ENCODE measurements around the gene MED27. TPM values are rescaled to one million over a fixed set of nuclear protein-coding genes. Genes with fewer than 3 reads are reported as not detected.

The MED27 gene
- total RNA-seq, 2 donors from 2014 or later: 35.4 to 41.9 TPM

DNA sequence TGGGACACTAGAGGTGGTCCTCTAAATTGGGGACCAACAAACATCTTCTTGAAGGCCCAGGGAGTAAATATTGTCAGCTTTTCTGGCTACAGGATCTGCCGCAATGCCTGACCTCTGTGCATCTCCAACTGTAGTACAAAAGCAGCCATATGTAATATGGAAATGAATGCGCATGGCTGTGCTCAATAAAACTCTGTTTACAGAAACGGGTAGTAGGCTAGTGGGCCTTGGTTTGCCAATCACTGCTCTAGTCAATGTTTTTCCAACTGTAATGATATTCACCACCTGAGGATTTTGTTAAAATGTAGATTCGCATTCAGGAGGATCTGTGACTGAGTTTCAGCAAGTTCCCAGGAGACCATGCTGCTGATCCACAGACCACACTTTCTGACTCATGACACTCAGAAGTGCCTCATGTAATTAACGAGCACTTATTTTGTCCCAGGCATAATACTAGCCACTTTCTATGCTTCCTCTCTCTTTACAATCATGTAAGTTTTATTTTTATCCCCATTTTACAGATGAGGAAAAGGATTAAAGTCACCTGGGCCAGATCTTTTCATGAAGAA, 96.9 kb downstream of the MED27 start:
- ATAC-seq: no peak
- H3K36me3 Mint-ChIP-seq: no peaks in the 10 kb centered on the region
- H3K4me3 Mint-ChIP-seq: no peak overlapping the region

DNA sequence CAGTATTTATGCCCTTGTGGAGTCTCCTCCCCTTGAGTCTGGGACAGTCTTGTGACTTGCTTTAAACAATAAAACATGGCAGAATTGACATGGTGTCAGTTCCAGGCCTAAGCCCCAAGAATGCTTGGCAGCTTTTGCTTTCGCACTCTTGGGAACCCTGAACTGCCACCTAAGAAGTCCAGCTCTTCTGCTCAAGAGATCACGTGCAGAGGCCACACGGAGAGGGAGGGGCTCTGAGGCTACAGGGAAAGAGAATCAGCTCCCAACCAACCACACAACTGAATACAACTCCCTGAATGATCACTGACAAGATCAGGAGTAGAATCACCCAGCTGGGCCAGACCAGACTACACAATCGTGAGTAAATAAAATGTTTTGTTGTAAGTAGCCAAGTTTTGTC, 97.6 kb downstream of the MED27 start:
- no peak overlapping the region for H3K4me3 Mint-ChIP-seq

More for the DNA sequence above, 96.9 kb downstream of the MED27 start:
- Mint-ChIP-seq H3K27me3 (no peaks in the 10 kb centered on the region), H3K27ac (no peak overlapping the region), H3K4me1 (ENCODE audit: low read depth in 2 of 2) (peaks cover 14 to 16% of the 10 kb centered on the region in 2 donors), H3K9me3 (no peaks in the 10 kb centered on the region)
- no peak for DNase-seq (ENCODE audit: low spot score)

DNA sequence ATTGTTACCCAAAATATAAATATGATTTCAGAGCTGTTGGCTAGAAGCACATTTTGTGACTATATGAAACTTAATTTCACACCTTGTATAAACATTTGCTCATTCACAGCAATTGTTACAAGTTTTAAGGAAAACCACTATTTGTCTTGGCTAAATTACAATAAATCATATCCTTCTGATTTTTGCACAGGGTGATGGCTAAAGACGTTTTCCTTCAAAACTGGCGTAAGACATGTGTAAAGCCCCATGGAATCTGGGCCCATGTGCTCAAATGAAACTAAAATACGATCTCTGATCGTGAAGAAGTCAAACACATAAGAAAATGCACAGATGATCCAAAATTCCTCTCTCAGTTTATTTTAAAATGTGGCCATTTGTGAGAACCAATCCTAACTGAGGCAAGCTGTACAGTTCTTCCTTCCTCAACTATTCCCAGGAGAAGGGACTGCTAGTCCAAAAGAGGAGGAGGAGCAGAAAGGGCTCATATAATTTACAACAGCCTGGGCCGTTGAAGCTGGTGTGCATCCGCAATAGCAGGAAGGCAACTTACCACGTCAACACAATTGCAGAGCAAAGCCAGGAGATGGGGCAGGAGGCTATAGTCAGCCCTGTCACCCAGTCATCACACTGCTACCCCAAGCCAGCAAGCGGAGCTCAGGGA, 98.4 kb downstream of the MED27 start:
- H3K4me3 Mint-ChIP-seq: no peak overlapping the region
- H3K9me3 Mint-ChIP-seq: no peaks in the 10 kb centered on the region
- H3K27ac Mint-ChIP-seq: no peak overlapping the region
- no peaks in the 10 kb centered on the region for H3K27me3 Mint-ChIP-seq
- no peak for ATAC-seq
- no peak for DNase-seq (ENCODE audit: low spot score)
- peaks cover 14 to 16% of the 10 kb centered on the region in 2 donors for H3K4me1 Mint-ChIP-seq (ENCODE audit: low read depth in 2 of 2)
- H3K36me3 Mint-ChIP-seq: no peaks in the 10 kb centered on the region

More for the DNA sequence above, 97.6 kb downstream of the MED27 start:
- Mint-ChIP-seq H3K27me3 (no peaks in the 10 kb centered on the region), H3K36me3 (no peaks in the 10 kb centered on the region), H3K4me1 (ENCODE audit: low read depth in 2 of 2) (peaks cover 14 to 16% of the 10 kb centered on the region in 2 donors), H3K27ac (no peak overlapping the region), H3K9me3 (no peaks in the 10 kb centered on the region)
- DNase-seq (ENCODE audit: low spot score) (no peak), ATAC-seq (no peak)

DNA sequence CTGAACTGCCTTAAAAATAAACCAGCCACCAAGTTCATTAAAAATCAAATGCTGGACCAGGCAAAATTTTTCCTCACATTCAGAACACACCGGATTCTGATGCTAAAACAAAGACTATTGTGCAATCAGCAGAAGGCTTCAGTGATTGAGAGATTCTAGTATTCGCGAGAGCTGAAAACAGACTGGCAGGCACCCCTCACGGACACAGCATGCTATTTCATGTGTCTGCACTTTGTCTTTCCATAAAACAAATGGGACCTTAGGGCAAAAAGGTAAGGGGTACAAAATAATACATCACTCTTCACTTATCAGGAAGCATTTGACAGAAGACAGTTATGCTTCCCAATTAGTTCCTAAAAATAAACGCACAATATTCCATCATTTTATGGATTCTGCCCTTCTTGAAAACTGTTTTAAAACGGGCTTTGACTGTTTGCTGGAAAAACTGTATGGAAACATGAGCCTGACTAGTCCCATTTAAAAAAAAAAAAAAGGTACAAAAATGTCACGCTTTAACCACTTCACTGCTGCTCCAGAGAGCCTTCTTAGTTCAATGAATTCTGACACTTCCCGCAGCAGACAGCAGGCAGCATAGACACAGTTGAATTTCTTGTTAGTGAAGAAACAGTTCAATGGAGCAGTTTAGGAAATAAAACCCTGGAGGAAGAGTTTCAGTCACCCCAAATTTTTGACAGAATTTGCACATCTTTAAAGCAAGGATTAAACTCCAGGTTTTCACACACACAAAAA, 99.2 kb downstream of the MED27 start:
- no peak overlapping the region for H3K27ac Mint-ChIP-seq
- no peak for ATAC-seq
- H3K27me3 Mint-ChIP-seq: no peaks in the 10 kb centered on the region

DNA sequence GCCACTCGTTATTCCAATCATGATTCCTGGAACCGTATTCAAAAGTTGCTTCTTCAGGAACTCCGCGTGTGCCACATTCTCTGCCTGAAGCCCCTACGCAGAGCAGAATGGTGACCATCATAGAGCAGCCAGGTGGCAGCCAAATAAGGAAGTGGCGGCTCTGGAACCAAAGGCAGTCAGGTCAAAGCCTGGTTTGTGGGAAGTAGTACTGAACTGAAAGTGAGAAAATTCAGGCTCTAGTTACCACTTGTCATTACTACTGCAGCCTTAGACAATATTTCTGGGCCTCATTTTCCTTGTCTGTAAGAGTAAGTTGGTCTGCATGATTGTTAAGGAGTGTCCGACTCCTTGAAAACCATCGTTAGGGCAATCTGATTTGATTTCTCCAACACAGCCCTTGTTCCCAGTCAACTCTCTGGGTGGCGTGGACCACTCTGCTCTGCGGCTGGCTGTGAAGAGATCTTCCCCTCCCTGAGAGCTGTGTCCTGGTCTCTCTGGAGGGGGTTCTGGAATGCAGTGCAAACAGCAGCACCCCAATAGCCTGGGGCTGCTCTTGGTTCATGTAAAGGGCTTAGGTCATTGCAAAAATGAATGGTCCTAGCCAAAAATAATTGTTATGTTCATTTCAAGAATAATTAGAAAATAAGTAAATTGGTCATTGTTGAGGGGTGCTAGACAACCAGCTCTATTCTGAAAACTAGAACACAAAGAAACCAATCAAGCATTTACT, 102.4 kb downstream of the MED27 start:
- no peak overlapping the region for H3K4me3 Mint-ChIP-seq
- H3K9me3 Mint-ChIP-seq: no peaks in the 10 kb centered on the region
- H3K27me3 Mint-ChIP-seq: no peaks in the 10 kb centered on the region
- H3K27ac Mint-ChIP-seq: no peak overlapping the region
- H3K36me3 Mint-ChIP-seq: no peaks in the 10 kb centered on the region
- no peak for DNase-seq (ENCODE audit: low spot score)
- H3K4me1 Mint-ChIP-seq (ENCODE audit: low read depth in 2 of 2): peaks cover 5 to 8% of the 10 kb centered on the region in 2 donors
- ATAC-seq: no peak

More for the DNA sequence above, 99.2 kb downstream of the MED27 start:
- DNase-seq (ENCODE audit: low spot score): no peak
- peaks cover 15 to 16% of the 10 kb centered on the region in 2 donors for H3K4me1 Mint-ChIP-seq (ENCODE audit: low read depth in 2 of 2)
- no peaks in the 10 kb centered on the region for H3K36me3 Mint-ChIP-seq
- H3K9me3 Mint-ChIP-seq: no peaks in the 10 kb centered on the region
- no peak overlapping the region for H3K4me3 Mint-ChIP-seq

DNA sequence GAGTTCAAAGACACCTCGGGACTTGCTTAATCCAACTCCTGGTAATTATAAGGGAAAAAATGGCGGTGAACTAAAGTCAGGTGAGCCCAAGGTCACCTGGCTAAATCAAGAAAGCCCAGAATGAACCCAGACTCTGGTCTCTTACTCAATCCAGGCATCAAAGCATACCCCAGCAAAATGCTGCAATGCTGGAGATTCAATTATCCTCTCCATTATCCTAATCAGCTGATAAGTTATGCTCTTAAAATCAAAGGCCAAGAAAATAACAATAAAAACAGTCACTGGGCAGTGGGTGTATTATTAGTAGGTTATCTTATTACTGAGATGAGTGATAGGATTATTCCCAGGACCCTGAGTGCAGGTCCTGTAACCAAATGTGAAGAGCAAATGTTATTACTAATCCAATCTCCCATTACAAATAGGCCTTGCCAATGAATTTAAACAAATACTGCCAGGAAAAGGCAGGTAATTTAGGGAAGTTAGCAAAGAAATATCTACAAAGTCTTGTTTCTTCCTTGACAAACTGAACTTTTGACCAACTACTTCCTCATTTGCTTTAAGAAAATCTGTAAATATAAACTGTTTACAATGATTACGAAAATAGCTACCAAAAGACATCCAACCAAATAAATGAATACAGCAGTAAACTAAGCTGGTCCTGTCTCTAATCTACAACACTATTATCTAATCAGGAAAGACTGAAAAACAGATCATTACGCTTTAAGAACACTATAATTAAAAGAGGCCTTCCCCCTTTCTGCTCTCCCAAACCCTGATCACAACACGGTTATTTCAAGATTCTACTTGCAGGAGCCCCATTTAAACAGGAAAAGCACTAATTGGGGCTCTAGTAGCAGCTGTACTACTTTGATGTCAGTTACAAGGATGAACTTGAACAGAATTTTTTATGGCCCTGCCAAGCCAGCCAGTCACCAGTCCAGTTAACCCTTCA, 103.2 kb downstream of the MED27 start:
- DNase-seq (ENCODE audit: low spot score) (no peak), ATAC-seq (no peak)
- H3K4me1 Mint-ChIP-seq (ENCODE audit: low read depth in 2 of 2): peaks cover 5 to 8% of the 10 kb centered on the region in 2 donors
- no peak overlapping the region for H3K27ac Mint-ChIP-seq
- H3K4me3 Mint-ChIP-seq: no peak overlapping the region
- H3K9me3 Mint-ChIP-seq: no peaks in the 10 kb centered on the region
- H3K36me3 Mint-ChIP-seq: no peaks in the 10 kb centered on the region
- H3K27me3 Mint-ChIP-seq: no peaks in the 10 kb centered on the region

DNA sequence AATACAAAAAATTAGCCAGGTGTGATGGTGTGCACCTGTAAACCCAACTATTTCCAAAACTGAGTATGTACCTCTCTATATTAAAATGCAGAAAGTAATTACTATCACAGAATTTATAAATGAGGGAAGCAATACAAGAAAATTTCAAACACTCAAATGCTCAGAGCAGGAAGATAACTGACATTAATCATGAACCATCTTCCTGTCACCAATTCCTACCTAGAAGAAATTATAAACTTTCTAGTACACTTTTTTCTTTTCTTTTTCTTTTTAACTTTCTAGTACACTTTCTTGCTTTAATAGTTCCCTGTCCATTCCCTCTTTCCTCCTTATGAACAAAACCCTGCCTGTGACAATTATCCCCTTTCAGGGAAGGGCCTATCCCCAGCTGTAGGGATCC, 106.8 kb downstream of the MED27 start:
- ATAC-seq (no peak), DNase-seq (ENCODE audit: low spot score) (no peak)
- peaks cover 0 to 3% of the 10 kb centered on the region in 2 donors for H3K4me1 Mint-ChIP-seq (ENCODE audit: low read depth in 2 of 2)
- H3K27me3 Mint-ChIP-seq: no peaks in the 10 kb centered on the region
- H3K36me3 Mint-ChIP-seq: no peaks in the 10 kb centered on the region
- H3K4me3 Mint-ChIP-seq: no peak overlapping the region
- no peak overlapping the region for H3K27ac Mint-ChIP-seq
- H3K9me3 Mint-ChIP-seq: no peaks in the 10 kb centered on the region

DNA sequence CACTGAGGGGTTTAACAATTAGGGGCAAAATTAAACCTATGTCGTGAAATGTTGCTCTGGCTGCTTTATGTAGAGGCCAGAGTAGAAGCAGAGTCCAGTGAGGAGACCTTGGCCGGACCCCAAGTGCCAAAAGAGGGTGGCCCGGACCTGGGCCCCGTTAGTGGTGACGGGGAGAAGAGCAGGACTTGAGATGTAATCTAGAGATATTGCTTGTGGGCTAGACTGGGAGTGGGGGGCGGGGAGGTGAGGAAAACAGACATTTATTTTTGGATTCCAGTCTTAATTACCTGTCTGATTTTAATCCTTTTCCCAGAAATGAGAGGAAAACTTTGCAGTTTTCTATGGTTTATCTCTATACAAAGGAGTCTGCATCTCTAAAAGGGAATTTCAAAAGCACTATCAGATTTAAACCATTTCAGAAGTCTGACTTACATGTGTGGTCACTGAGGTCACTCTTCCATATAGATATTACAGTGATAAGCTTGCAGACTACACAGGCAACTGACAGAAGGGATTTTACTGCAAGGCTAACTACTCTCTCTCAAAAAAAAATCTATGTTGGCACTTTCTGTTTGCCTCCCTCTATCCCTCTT, 108.1 kb downstream of the MED27 start:
- no peak for ATAC-seq
- no peak overlapping the region for H3K27ac Mint-ChIP-seq
- H3K4me1 Mint-ChIP-seq (ENCODE audit: low read depth in 2 of 2): peaks cover 0 to 3% of the 10 kb centered on the region in 2 donors
- H3K36me3 Mint-ChIP-seq: no peaks in the 10 kb centered on the region
- H3K27me3 Mint-ChIP-seq: no peaks in the 10 kb centered on the region
- H3K4me3 Mint-ChIP-seq: no peak overlapping the region
- H3K9me3 Mint-ChIP-seq: no peaks in the 10 kb centered on the region
- DNase-seq (ENCODE audit: low spot score): no peak

DNA sequence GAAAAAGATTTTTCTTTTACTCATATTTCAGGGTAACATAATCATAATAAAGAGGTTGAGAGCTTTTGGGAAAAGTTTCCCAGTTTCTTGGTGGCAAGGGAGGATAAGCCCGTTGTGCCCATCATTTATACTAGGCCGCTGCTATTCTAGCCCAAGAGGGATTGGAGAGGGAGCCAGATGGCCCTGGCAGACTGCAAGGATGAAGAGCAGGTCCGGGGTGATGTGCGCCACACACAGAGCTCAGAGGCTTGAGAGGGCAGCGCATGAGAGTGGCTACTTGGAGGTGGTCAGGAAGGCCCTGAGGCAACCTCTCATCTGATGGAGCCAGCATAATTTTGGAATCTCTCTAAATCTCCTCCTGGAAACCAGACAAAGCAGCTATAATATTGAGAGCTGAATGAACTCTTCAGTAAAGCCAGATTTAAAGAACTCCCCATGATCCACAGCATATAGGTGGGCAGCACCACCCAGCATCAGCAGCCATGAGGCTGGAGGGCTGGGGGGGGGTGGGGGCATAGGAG, 110.1 kb downstream of the MED27 start:
- DNase-seq (ENCODE audit: low spot score): no peak
- Mint-ChIP-seq H3K4me3 (no peak overlapping the region), H3K27me3 (no peaks in the 10 kb centered on the region), H3K4me1 (ENCODE audit: low read depth in 2 of 2) (peaks cover 0 to under 1% of the 10 kb centered on the region in 2 donors), H3K36me3 (no peaks in the 10 kb centered on the region), H3K9me3 (no peaks in the 10 kb centered on the region), H3K27ac (no peak overlapping the region)
- ATAC-seq: no peak

DNA sequence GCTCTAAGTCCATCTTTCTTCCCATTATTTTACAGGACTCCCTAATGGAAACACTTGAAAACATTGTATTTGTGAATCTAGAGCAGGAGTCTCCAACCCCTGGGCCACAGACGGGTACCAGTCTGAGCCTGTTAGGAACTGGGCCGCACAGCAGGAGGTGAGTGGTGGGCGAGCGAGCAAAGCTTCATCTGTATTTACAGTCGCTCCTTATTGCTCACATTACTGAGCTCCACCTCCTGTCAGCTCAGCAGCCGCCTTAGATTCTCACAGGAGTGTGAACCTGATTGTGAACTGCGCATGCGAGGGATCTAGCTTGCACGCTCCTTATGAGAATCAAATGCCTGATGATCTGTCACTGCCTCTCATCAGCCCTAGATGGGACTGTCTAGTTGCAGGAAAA, 111.0 kb downstream of the MED27 start:
- no peak for ATAC-seq
- H3K36me3 Mint-ChIP-seq: peaks cover 7% of the 10 kb centered on the region
- peaks cover 8 to 9% of the 10 kb centered on the region in 2 donors for H3K4me1 Mint-ChIP-seq (ENCODE audit: low read depth in 2 of 2)
- H3K4me3 Mint-ChIP-seq: no peak overlapping the region
- H3K27me3 Mint-ChIP-seq: no peaks in the 10 kb centered on the region
- H3K27ac Mint-ChIP-seq: no peak overlapping the region
- no peak for DNase-seq (ENCODE audit: low spot score)
- H3K9me3 Mint-ChIP-seq: peaks cover 8% of the 10 kb centered on the region

DNA sequence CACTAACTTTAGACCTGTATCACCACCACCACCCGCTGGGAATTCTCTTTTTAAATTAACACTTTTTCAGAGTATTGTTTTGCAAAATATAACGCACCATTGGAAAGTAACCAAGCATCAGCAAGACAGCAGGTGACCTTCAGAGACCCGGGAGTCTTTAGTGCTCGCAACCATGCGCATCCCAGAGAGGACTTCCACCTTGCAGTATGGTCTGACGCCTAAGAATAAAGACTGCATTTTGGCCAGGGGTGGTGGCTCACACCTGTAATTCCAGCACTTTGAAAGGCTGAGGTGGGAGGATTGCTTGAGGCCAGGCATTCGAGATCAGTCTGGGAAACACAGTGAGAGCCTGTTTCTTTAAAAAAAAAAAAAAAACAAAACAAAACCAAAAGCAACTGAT, 113.8 kb downstream of the MED27 start:
- Mint-ChIP-seq H3K9me3 (peaks cover 8% of the 10 kb centered on the region), H3K4me1 (ENCODE audit: low read depth in 2 of 2) (peaks cover 9 to 10% of the 10 kb centered on the region in 2 donors), H3K27me3 (no peaks in the 10 kb centered on the region), H3K36me3 (peaks cover 7% of the 10 kb centered on the region), H3K27ac (no peak overlapping the region), H3K4me3 (no peak overlapping the region)
- ATAC-seq: no peak
- DNase-seq (ENCODE audit: low spot score): no peak

DNA sequence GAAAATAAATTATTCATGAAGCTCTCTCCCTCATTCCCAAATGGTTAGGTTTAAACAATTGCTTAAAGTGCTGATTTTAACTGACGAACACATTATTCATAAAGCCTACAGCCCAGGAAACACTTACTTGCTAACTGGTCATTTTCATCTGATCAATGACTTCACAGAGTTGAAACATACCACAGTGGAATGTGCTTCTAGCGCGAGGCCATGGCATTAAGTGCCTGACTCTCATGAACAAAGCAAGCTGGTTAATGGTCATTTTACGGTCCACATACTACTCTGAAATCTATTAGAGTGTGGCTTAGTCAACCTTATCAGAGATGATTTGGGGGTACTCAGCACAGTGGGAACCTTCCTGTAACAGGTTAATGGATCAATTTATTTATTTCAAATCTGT, 114.6 kb downstream of the MED27 start:
- Mint-ChIP-seq H3K4me3 (no peak overlapping the region), H3K27me3 (no peaks in the 10 kb centered on the region), H3K9me3 (peaks cover 8% of the 10 kb centered on the region), H3K36me3 (peaks cover 7% of the 10 kb centered on the region), H3K27ac (no peak overlapping the region), H3K4me1 (ENCODE audit: low read depth in 2 of 2) (peaks cover 10 to 15% of the 10 kb centered on the region in 2 donors)
- no peak for DNase-seq (ENCODE audit: low spot score)
- no peak for ATAC-seq

All from natural killer cell treated with Interleukin-12 subunit alpha and Interleukin-12 subunit beta and Interleukin-15 and Interleukin-18, amount 100 ng/mL, for 72 hours (primary cell).